HCT116 (cell line): ENCODE data around the gene MTURN. TPM values are rescaled to one million over a fixed set of nuclear protein-coding genes. Genes with fewer than 3 reads are reported as not detected.

ENCODE experiments used
- ATAC-seq: fragments of 200-7000 bp; cut with Tn5 transposase; 2 replicates; pipeline ENCODE4 v1.9.1; 2020; ENCODE audit warnings: mild to moderate bottlenecking, moderate library complexity
- BruUV-seq: library from RNA; stranded (reverse); fragments of 400-500 nt; replicated peaks from 2 replicates; lab custom pipeline; 2021; lab: Mats Ljungman, UMichigan
- CTCF ChIA-PET: fragments of 300-600 bp; sonication (Branson Sonifier 250); formaldehyde crosslinking; loops from one replicate; lab custom pipeline; 2021; ENCODE audit warnings: antibody characterized with exemption; lab: Charles Lee
- POLR2A ChIA-PET: fragments of 300-600, 350-600 bp; sonication (Branson Sonifier 250); formaldehyde crosslinking; loops from one replicate; lab custom pipeline; 2021; ENCODE audit warnings: antibody characterized with exemption; lab: Charles Lee
- RAD21 ChIA-PET, 2 experiments: fragments of 300-600 bp; sonication (Branson Sonifier 250); formaldehyde crosslinking; loops; one replicate each; lab custom pipeline; 2023; ENCODE audit warnings: low total read pairs in 2 of 2; ENCODE audit not compliant: uncharacterized antibody in 2 of 2, unreplicated experiment in 2 of 2, low non-redundant PET in 1 of 2; lab: Charles Lee
- DNase-seq: peaks from one replicate; pipeline ENCODE4 v3.0.0-alpha.2; 2010; ENCODE audit warnings: low read depth, low spot score
- H2AFZ ChIP-seq: fragments of 200-600 bp; shearing (Covaris generic), sonication (generic); 2 replicates; pipeline ENCODE4 v1.6.1; 2017; ENCODE audit warnings: low read depth, mixed run types, mixed read lengths, antibody characterized with exemption, low read length; ENCODE audit not compliant: poor library complexity, severe bottlenecking
- H3K27ac ChIP-seq: 2 replicates; pipeline ENCODE4 v1.5.1; 2012; ENCODE audit warnings: low read depth, low read length
- H3K27me3 ChIP-seq: fragments of 200-600 bp; sonication (generic); 2 replicates; pipeline ENCODE4 v1.6.1; 2016; ENCODE audit warnings: mixed run types, low read length, mixed read lengths; ENCODE audit not compliant: insufficient read depth
- H3K36me3 ChIP-seq, 2 experiments: fragments of 200-500 bp in 1 of 2; fragments of 200-600 bp in 1 of 2; sonication (Bioruptor generic) in 1 of 2; sonication (generic) in 1 of 2; 2 replicates each; pipeline versions ENCODE4 v1.5.1 to v1.6.1; 2014 to 2016; ENCODE audit warnings: low read length in 2 of 2, inconsistent platforms in 1 of 2, mixed read lengths in 1 of 2, mixed run types in 1 of 2; ENCODE audit not compliant: insufficient read depth in 2 of 2, control insufficient read depth in 1 of 2
- H3K4me1 ChIP-seq, 2 experiments: fragments of 200-600 bp in 1 of 2; sonication (generic) in 1 of 2; 2 replicates each; pipeline versions ENCODE4 v1.5.1 to v1.6.1; 2012 to 2017; ENCODE audit warnings: low read length in 2 of 2, inconsistent platforms in 1 of 2, mild to moderate bottlenecking in 1 of 2, mixed read lengths in 1 of 2, mixed run types in 1 of 2, moderate library complexity in 1 of 2; ENCODE audit not compliant: insufficient read depth in 2 of 2, control insufficient read depth in 1 of 2
- H3K4me2 ChIP-seq: fragments of 200-600 bp; sonication (generic); 2 replicates; pipeline ENCODE4 v1.6.1; 2017; ENCODE audit warnings: mixed run types, low read length, mixed read lengths
- H3K4me3 ChIP-seq, 2 experiments: fragments of 200-600 bp in 1 of 2; sonication (generic) in 1 of 2; replicated peaks in 1 of 2; 2 replicates each; pipeline ENCODE4 v1.5.1; 2011 to 2016; ENCODE audit warnings: low read length in 2 of 2, control low read depth in 1 of 2, low read depth in 1 of 2, mild to moderate bottlenecking in 1 of 2, mixed read lengths in 1 of 2, mixed run types in 1 of 2
- H3K79me2 ChIP-seq: fragments of 200-600 bp; sonication (generic); 2 replicates; pipeline ENCODE4 v1.6.1; 2017; ENCODE audit warnings: mild to moderate bottlenecking, mixed run types, low read length, moderate library complexity, mixed read lengths; ENCODE audit not compliant: insufficient read depth
- H3K9ac ChIP-seq: fragments of 200-600 bp; sonication (generic); 2 replicates; pipeline ENCODE4 v1.6.1; 2016; ENCODE audit warnings: low read length, mixed read lengths
- H3K9me2 ChIP-seq: fragments of 200-600 bp; sonication (generic), shearing (Covaris generic); 2 replicates; pipeline ENCODE4 v1.6.1; 2017; ENCODE audit warnings: mixed run types, mild to moderate bottlenecking, moderate library complexity; ENCODE audit not compliant: insufficient read depth
- H3K9me3 ChIP-seq, 2 experiments: fragments of 200-500 bp in 1 of 2; fragments of 200-600 bp in 1 of 2; sonication (Bioruptor generic) in 1 of 2; sonication (generic) in 1 of 2; 2 replicates each; pipeline ENCODE4 v1.6.1; 2014 to 2017; ENCODE audit warnings: low read length in 2 of 2, mixed read lengths in 2 of 2, inconsistent platforms in 1 of 2, low read depth in 1 of 2, mild to moderate bottlenecking in 1 of 2, mixed run types in 1 of 2, moderate library complexity in 1 of 2; ENCODE audit not compliant: control insufficient read depth in 1 of 2, insufficient read depth in 1 of 2
- H4K20me1 ChIP-seq: fragments of 200-600 bp; sonication (generic), shearing (Covaris generic); 2 replicates; pipeline ENCODE4 v1.6.1; 2017; ENCODE audit warnings: mixed run types, mild to moderate bottlenecking, moderate library complexity; ENCODE audit not compliant: insufficient read depth
- CEBPB ChIP-seq: IDR thresholded peaks from 2 replicates; pipeline ENCODE4 v1.6.1; 2012; ENCODE audit warnings: low read depth
- EZH2phosphoT487 ChIP-seq: fragments of 200-600 bp; IDR thresholded peaks from 2 replicates; pipeline ENCODE4 v1.6.1; 2018; ENCODE audit warnings: antibody characterized with exemption, borderline replicate concordance
- FOSL1 ChIP-seq: IDR thresholded peaks from 2 replicates; pipeline ENCODE4 v1.6.1; 2012; ENCODE audit warnings: low read depth
- POLR2A ChIP-seq: IDR thresholded peaks from 2 replicates; pipeline ENCODE4 v1.7.0; 2011; ENCODE audit warnings: borderline replicate concordance; ENCODE audit not compliant: insufficient read depth, insufficient read length; ENCODE audit errors: extremely low read depth
- POLR2AphosphoS5 ChIP-seq: IDR thresholded peaks from 2 replicates; pipeline ENCODE4 v1.6.1; 2011; ENCODE audit warnings: mild to moderate bottlenecking, low read depth, low read length, moderate library complexity
- RAD21 ChIP-seq: IDR thresholded peaks from 2 replicates; pipeline ENCODE4 v1.6.1; 2012; ENCODE audit warnings: low read depth, mild to moderate bottlenecking
- SRF ChIP-seq: IDR thresholded peaks from 2 replicates; pipeline ENCODE4 v1.6.1; 2012; ENCODE audit warnings: low read depth
- intact Hi-C: fragments of 100-400 bp; cut with micrococcal nuclease; formaldehyde crosslinking; loops from 2 replicates; pipeline ENCODE4 v1.10.0; 2022
- total RNA-seq: library from RNA; stranded (reverse); gene quantifications from one replicate; pipeline ENCODE4 v1.2.1, GENCODE V29; 2021; ENCODE audit not compliant: unreplicated experiment
- TF ChIP-seq, protein P1 (sequence below): IDR thresholded peaks from 2 replicates; pipeline ENCODE4 v1.6.1; 2012
- TF ChIP-seq, protein P2 (sequence below): IDR thresholded peaks from 2 replicates; pipeline ENCODE4 v1.6.1; 2012; ENCODE audit warnings: low read depth

MTURN gene
- total RNA-seq, 1 experiment from 2014 or later: 7.5 TPM

DNA sequence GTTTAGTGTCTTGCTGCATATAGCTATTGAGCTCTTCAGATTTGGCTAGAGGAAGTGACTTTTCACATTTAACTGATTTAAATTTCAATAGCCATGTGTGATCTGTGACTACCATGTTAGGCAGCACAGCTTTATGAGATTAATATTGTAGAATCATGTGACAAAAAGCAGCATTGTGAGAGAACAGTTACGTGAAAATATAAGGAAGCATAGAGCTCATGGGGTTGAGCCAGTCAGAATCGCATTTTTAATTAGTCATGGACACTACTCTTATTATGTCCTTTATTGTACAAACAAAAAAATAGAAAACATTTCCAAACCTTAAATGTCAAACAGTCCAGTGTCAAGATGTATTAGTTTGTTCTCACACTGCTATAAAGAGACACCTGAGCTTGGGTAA is 48.0 kb downstream of the MTURN start:
- Histone ChIP-seq H3K4me1 (no peaks in the 10 kb centered on the region), H3K9me3 (no peaks in the 10 kb centered on the region), H3K27ac (no peak overlapping the region), H3K9me2 (no peaks in the 10 kb centered on the region), H3K4me2 (no peak overlapping the region), H4K20me1 (no peaks in the 10 kb centered on the region), H3K36me3 (no peaks in the 10 kb centered on the region), H2AFZ (no peak overlapping the region), H3K9ac (no peak overlapping the region), H3K4me3 (no peak overlapping the region), H3K79me2 (no peaks in the 10 kb centered on the region), H3K27me3 (no peaks in the 10 kb centered on the region)
- BruUV-seq: no TSS peak
- RAD21 ChIA-PET: no interaction called here
- DNase-seq (no peak), ATAC-seq (no peak)
- intact Hi-C loops: no loop called here
- TF ChIP-seq POLR2AphosphoS5 (no peak), EZH2phosphoT487 (no peak), SRF (no peak), RAD21 (no peak), CEBPB (no peak), FOSL1 (no peak), POLR2A (no peak)
- TF ChIP-seq, protein P1, sequence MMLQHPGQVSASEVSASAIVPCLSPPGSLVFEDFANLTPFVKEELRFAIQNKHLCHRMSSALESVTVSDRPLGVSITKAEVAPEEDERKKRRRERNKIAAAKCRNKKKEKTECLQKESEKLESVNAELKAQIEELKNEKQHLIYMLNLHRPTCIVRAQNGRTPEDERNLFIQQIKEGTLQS: no peak
- TF ChIP-seq, protein P2, sequence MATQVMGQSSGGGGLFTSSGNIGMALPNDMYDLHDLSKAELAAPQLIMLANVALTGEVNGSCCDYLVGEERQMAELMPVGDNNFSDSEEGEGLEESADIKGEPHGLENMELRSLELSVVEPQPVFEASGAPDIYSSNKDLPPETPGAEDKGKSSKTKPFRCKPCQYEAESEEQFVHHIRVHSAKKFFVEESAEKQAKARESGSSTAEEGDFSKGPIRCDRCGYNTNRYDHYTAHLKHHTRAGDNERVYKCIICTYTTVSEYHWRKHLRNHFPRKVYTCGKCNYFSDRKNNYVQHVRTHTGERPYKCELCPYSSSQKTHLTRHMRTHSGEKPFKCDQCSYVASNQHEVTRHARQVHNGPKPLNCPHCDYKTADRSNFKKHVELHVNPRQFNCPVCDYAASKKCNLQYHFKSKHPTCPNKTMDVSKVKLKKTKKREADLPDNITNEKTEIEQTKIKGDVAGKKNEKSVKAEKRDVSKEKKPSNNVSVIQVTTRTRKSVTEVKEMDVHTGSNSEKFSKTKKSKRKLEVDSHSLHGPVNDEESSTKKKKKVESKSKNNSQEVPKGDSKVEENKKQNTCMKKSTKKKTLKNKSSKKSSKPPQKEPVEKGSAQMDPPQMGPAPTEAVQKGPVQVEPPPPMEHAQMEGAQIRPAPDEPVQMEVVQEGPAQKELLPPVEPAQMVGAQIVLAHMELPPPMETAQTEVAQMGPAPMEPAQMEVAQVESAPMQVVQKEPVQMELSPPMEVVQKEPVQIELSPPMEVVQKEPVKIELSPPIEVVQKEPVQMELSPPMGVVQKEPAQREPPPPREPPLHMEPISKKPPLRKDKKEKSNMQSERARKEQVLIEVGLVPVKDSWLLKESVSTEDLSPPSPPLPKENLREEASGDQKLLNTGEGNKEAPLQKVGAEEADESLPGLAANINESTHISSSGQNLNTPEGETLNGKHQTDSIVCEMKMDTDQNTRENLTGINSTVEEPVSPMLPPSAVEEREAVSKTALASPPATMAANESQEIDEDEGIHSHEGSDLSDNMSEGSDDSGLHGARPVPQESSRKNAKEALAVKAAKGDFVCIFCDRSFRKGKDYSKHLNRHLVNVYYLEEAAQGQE: no peak
- CTCF ChIA-PET: no interaction called here
- POLR2A ChIA-PET: no interaction called here
